Stimulated activated effector memory CD8-positive, alpha-beta T cell treated with anti-CD3 and anti-CD28 coated beads, Interleukin-12 subunit alpha, Interleukin-12 subunit beta, amount 100 ng/mL, for 72 hours (primary cell): ENCODE measurements around the gene CSNK2A2.

Source experiments
- ATAC-seq: fragments of 150-1000 bp; cut with Tn5 transposase; 2 replicates; pipeline ENCODE4 v1.10.0; 2021
- DNase-seq, 2 donors: peaks; one replicate each; pipeline ENCODE4 v3.0.0; 2021 to 2022; ENCODE audit warnings: low spot score in 2 of 2
- H3K27ac Mint-ChIP-seq: one replicate; pipeline ENCODE4 v1.8.0; 2022; ENCODE audit warnings: mild to moderate bottlenecking, mixed read lengths
- H3K36me3 Mint-ChIP-seq: one replicate; pipeline ENCODE4 v1.8.0; 2022; ENCODE audit warnings: mild to moderate bottlenecking, mixed read lengths
- H3K4me1 Mint-ChIP-seq: one replicate; pipeline ENCODE4 v1.8.0; 2022; ENCODE audit warnings: mixed read lengths
- H3K4me3 Mint-ChIP-seq: one replicate; pipeline ENCODE4 v1.8.0; 2022; ENCODE audit warnings: mild to moderate bottlenecking, mixed read lengths
- H3K9me3 Mint-ChIP-seq: one replicate; pipeline ENCODE4 v1.8.0; 2022; ENCODE audit warnings: mixed read lengths

The CSNK2A2 gene

DNA sequence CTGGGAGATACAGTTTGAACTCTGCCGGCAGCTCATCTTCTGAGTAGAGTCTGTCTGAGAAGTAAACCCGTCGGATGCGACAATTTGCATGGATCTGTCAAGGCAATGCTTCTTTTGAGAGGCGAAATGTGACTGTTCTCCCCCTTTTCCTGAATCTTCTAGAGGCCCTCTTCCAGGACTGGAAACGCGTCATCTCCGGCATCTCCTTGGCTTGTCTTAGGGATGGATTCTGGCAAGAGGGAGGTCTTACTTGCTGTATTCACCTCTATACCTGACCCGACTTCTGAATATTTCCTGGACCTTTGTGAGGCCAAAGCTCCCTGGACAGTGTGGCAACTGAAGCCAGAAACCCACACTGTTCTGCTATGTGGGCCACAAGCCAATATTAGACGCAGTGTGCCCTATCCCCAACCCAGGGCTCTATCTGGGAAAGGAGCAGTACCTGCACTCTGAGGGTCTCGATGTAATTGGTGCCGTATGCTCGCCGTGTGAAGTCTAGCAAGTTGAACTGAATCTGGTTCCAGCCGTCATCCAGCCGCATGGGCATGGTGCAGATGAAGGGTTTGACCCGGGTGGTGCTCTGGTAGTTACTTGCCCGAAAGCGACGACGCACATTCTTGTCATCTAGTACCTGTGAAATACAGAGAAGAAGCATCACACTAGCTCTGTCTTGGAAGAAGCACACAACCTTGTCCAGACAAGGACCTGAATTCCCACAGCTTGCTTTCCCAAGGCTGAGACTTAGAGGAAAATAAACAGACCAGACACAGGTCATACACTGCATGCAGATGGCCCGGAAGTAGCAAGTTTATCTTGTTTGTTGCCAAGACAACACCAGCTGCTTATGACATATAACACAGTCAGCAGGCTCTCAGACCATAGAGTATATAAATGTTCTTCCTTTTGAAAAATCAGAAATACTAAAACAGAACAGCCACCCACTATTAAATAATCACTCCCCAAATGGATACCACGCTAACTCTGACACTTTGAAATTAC lies 82.8 kb downstream of the CSNK2A2 start:
- ATAC-seq (no peak), DNase-seq (no peak)
- H3K4me1 Mint-ChIP-seq = peaks cover 12% of the 10 kb centered on the region
- H3K4me3 Mint-ChIP-seq = no peak overlapping the region
- peaks cover 52% of the 10 kb centered on the region for H3K36me3 Mint-ChIP-seq
- no peak overlapping the region for H3K27ac Mint-ChIP-seq
- no peaks in the 10 kb centered on the region for H3K9me3 Mint-ChIP-seq

DNA sequence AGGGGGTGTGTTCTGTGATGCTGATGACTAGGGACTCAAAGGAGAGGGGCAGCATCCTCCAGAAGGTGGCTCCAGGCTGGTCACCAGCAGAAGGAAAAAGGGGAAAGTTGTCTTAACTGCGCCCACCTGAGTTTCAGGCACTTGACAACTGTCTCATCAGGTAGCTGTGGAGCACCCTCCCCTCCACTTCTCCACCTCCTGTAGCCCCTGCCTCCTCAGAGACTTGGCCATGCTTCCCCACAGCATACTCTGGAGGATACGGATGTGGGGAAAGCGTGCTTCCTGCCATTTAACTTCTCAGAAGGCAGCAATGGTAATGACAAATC lies 86.6 kb downstream of the CSNK2A2 start:
- DNase-seq (no peak), ATAC-seq (no peak)
- Mint-ChIP-seq H3K4me3 (no peak overlapping the region), H3K36me3 (peaks cover 45% of the 10 kb centered on the region), H3K27ac (no peak overlapping the region), H3K4me1 (no peaks in the 10 kb centered on the region), H3K9me3 (no peaks in the 10 kb centered on the region)

DNA sequence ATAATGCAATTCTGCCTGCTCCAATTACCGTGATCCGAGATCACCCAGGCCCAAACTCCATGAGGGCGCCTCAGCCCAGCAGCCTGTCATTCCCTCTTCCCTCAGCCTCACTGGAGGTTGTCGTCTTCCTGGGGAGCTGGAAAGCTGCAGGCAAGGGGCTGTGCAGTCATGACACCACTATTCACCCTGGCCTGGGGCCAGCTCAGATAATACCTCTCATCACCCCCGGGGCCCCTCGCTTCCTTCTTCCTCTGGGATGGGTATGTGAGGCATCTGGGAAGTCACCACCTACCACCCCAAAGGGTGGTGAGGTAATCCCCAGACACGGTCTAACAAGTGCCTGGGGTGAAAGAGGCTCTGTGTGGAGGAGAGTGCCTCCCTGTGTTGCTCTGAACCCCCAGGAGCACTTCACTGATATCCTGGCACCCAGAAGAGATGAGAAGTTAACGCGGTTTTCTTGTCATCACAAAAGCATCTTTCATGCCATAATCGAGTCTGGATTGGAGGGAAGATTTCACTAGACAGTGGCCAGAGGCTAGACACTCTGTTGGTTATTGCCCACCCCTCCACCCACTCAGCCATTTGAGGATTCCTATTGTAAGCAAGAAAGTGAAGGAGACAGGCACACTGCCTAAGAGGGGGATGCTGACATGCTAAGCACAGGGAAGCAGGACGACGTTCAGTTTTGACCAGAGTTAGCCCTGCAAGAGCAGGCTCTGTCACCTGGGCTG lies 87.2 kb downstream of the CSNK2A2 start:
- Mint-ChIP-seq H3K27ac (no peak overlapping the region), H3K4me1 (no peaks in the 10 kb centered on the region), H3K9me3 (no peaks in the 10 kb centered on the region), H3K36me3 (peaks cover 40% of the 10 kb centered on the region), H3K4me3 (no peak overlapping the region)
- no peak for DNase-seq
- ATAC-seq = no peak

DNA sequence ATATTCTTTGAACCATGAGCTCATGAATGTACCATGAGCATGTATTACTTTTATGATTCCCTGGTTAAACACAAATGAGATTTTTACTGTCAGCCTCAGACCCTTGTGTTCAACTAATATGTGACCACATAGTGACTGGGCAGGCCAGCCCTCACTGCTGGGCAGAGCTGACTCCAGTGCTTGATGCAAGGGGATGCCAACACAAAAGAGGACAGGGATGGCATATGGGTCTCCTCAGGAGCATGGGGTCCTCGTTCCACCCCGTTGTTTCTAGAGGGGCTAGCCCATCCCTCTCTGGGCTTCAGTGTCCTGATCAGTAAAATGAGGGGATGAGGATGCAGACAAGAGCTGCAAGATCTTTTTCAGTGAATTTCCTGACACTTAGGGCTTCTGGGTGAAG lies 88.0 kb downstream of the CSNK2A2 start:
- DNase-seq = no peak
- H3K4me3 Mint-ChIP-seq = no peak overlapping the region
- H3K9me3 Mint-ChIP-seq = no peaks in the 10 kb centered on the region
- H3K36me3 Mint-ChIP-seq = peaks cover 31% of the 10 kb centered on the region
- no peak overlapping the region for H3K27ac Mint-ChIP-seq
- ATAC-seq = peak; percentile 24
- no peaks in the 10 kb centered on the region for H3K4me1 Mint-ChIP-seq

DNA sequence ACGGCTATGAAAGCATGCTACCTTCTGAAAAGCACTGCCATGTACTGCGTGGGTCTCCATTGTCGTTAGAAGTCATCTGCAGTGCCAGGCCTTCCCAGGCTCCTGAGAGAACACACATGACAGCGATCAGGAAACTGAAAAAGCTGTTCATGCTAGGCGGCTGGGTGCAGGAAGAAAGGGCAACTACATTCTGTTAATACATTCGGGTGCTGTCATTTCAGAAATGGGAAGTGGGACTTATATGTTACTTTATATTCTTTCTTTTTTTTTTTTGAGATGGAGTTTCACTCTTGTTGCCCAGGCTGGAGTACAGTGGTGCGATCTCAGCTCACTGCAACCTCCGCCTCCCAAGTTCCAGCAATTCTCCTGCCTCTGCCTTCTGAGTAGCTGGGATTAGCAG lies 88.6 kb downstream of the CSNK2A2 start:
- Mint-ChIP-seq H3K9me3 (no peaks in the 10 kb centered on the region), H3K36me3 (peaks cover 25% of the 10 kb centered on the region), H3K27ac (no peak overlapping the region), H3K4me1 (no peaks in the 10 kb centered on the region), H3K4me3 (no peak overlapping the region)
- ATAC-seq = no peak
- no peak for DNase-seq
